Epithelial cell of esophagus (primary cell): ENCODE measurements around the gene TPRG1.

ENCODE experiments used
- DNase-seq: peaks from one replicate; pipeline ENCODE4 v3.0.0; 2010; ENCODE audit warnings: low read depth
- H3K4me3 ChIP-seq: 2 replicates; pipeline ENCODE4 v1.5.1; 2011; ENCODE audit warnings: mild to moderate bottlenecking, low read length, control low read depth
- TF ChIP-seq, protein P1 (sequence below): IDR thresholded peaks from 2 replicates; pipeline ENCODE4 v1.5.1; 2011; ENCODE audit warnings: low read depth, mild to moderate bottlenecking, low read length, control low read depth, inconsistent platforms; ENCODE audit not compliant: insufficient read depth; ENCODE audit errors: missing control alignments

The TPRG1 gene

DNA sequence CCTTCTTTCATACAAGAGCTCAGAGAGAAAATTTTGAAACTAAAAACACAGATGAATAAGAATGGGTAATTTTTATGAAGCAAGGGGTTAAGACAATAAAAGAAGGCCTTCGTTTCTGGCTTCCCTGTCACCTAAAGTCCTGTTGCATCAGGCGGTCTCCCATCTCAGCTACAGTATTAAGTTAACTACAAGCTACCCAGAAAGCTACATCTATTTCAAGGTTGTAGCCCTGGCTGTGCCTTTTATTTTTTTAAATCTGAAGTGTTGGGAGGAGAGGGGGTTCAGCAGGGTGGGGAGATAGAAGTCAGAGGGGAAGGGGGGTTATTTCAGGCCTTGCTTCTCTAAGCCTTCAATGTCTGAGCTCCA is 183.3 kb downstream of the TPRG1 start:
- DNase-seq, result no peak
- TF ChIP-seq, protein P1, sequence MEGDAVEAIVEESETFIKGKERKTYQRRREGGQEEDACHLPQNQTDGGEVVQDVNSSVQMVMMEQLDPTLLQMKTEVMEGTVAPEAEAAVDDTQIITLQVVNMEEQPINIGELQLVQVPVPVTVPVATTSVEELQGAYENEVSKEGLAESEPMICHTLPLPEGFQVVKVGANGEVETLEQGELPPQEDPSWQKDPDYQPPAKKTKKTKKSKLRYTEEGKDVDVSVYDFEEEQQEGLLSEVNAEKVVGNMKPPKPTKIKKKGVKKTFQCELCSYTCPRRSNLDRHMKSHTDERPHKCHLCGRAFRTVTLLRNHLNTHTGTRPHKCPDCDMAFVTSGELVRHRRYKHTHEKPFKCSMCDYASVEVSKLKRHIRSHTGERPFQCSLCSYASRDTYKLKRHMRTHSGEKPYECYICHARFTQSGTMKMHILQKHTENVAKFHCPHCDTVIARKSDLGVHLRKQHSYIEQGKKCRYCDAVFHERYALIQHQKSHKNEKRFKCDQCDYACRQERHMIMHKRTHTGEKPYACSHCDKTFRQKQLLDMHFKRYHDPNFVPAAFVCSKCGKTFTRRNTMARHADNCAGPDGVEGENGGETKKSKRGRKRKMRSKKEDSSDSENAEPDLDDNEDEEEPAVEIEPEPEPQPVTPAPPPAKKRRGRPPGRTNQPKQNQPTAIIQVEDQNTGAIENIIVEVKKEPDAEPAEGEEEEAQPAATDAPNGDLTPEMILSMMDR, result no peak
- no peak overlapping the region for H3K4me3 ChIP-seq

DNA sequence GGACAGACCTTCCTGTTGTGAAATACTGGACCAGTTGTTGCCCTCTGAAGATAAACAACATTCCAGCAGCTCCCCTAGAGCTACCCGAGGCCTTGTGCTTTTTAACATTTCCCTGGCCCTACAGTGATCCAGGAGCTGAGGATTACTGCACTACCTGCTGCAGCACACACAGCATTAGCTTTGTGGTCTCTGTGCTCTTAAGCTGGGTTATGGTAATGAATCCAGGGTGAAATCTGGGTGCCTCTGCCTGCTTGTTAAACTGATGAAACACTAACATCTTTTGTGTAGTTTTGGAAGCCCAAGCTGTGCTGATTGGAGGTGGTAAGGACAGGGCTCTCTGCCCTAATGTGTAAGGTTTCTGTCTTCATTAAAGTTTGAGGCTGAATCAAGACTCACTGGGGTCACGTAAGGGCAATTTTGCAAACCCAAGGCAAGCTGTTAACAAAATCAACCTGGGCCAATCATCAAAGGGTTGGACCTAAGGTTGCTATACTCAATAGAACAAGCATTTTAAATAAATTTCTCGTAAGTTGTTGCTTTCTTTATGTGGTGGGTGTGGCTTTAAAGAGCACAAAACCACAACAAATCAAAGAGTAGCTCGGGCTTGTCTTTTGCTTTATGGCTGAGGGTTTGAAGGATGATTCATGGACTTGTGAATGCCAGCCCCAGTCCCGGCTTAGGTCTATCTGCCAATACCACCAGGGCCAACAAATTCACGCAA is 183.9 kb downstream of the TPRG1 start:
- DNase-seq, result peak; percentile 94
- TF ChIP-seq, protein P1, result no peak
- H3K4me3 ChIP-seq, result no peak overlapping the region

DNA sequence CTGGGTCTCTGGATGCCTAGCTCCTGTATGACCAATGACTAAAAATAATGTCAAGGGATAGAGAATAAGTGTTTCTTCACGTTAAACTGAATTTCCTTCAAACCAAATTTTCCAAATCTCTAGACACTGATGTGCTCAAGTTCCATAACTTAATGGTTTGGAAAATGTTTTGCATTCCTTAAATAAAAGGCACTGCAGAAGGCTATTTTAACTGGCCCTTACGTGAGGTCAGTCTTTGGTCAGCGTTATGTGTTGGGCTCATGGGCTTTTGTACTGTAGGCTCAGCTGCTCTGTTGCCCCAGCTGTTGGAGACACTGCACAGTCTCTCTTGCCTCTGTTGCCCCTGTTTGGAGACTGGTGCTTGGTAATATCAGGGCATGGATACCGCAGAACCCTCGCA is 188.5 kb downstream of the TPRG1 start:
- H3K4me3 ChIP-seq, result no peak overlapping the region
- no peak for DNase-seq
- TF ChIP-seq, protein P1, result no peak

DNA sequence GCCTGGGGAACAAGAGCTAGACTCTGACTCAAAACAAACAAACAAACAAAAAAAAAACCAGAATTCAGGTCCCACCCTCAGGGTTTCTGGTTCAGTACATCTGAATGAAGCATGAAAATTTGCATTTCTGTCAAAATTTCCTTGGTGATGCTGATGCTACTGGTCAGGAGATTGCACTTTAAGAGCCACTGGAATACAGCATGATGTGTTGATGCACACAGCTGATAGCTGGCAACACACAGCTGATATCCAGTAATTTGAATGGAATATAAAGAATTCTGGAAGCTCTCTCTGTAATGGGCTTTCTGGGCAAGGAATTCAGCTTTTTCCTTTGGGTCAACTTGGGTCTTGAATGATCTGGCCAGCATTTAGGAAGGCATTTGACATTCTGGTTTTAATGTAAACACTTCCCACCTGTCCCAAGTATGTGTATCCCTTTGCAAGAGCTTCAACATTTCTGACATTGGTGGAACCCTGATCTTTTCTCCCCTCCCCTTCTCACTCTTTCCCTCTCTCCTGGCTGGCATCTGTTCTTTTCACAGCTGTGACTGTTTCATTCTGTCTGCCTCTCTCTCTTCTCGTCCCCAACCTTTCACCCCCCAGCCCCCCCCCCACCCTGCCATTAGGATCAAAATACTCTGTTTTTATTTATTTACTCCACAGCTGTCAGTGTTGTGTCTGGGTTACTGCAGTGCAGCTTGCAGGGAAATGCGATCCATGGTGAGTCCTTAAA is 189.5 kb downstream of the TPRG1 start:
- H3K4me3 ChIP-seq, result no peak overlapping the region
- DNase-seq, result no peak
- TF ChIP-seq, protein P1, result no peak

DNA sequence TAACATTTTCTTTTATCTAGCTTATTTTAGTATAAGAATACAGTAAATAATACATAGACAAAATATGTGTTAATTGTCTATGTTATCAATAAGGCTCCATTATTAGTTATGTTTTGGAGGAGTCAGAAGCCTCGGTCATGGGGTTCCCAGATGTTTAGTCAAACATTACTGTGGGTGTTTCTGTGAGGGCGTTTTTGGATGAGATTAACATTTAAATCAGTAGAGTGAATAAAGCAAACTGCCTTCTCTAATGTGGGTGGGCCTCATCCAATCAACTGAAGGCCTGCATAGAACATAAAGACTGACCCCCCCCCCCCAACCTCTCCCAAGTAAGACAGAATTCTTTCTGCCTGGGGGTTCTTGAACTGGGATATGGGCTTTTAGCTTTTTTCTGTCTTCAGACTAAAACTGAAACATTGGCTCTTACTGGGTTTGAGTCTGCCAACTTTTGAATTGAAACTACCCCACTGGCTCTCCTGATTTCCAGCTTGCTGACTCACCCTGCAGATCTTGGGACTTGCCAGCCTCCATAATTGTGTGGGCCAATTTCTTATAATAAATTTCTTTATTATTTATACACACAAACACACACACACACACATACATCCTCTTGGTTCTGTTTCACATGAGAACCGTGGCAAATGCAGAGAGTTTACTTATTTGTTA is 192.0 kb downstream of the TPRG1 start:
- H3K4me3 ChIP-seq, result no peak overlapping the region
- no peak for DNase-seq
- TF ChIP-seq, protein P1, result no peak

DNA sequence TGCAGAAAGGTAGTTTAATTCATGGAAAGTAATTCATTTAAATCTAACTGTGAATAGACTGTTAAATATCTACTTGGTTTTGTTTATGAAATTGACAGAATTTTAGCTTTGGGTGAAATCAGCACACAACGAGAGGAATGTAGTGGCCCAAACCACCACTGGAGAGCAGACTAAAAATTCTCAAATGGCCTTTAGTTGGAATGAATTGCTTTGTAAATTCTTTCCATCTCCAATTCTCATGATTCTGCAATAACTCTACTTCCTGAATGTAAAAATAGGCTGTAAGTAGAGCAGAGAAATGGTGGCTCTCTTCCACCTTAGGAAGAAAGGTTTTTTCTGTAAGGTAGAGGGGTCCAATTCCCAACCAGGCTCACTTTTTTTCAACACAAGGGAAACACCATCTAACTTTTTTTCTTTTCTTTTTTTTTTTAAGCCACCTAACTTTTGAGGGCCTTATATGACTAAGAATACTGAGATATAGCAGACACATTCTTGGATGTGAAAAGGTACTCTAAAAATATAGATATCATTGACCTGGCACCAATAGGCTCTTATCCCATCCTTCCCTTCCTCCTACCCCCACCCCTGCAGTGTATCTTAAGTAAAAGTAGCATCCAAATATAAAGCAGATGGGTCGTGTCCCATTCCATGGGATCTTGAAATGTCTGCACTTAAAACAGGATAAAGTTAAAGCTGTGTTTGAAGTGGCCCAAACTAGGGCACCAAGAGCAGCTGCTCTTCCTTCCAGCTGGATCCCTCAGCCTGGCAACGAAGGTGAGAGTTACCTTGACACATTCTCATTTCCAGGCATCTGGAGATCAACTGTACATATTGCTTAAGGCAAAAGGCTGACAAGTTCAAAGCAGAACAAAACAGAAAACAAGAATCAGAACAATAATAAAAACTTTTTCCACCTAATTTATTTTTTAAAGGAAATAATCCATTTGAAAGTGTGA is 194.1 kb downstream of the TPRG1 start:
- DNase-seq, result no peak
- H3K4me3 ChIP-seq, result no peak overlapping the region
- TF ChIP-seq, protein P1, result no peak
